Osteocyte (in vitro differentiated cells): ENCODE results near the gene BPNT1. TPM values are rescaled to one million over a fixed set of nuclear protein-coding genes. Genes with fewer than 3 reads are reported as not detected.
"Not testable (repeated sequence)": the region's sequence is repeated elsewhere in the genome, so short reads cannot be mapped to it uniquely, and the experiment has no call there.

Experiments
- DNase-seq: peaks from one replicate; pipeline ENCODE4 v3.0.0; 2021; ENCODE audit warnings: mixed read lengths; ENCODE audit not compliant: unreplicated experiment; ENCODE audit errors: extremely low spot score
- H3K27ac Mint-ChIP-seq: one replicate; pipeline ENCODE4 v1.8.0; 2021; ENCODE audit warnings: mild to moderate bottlenecking, mixed read lengths; ENCODE audit not compliant: unreplicated experiment
- H3K27me3 Mint-ChIP-seq: one replicate; pipeline ENCODE4 v1.8.0; 2021; ENCODE audit warnings: mixed read lengths; ENCODE audit not compliant: unreplicated experiment
- H3K36me3 Mint-ChIP-seq: one replicate; pipeline ENCODE4 v1.8.0; 2021; ENCODE audit warnings: mixed read lengths; ENCODE audit not compliant: unreplicated experiment
- H3K4me1 Mint-ChIP-seq: one replicate; pipeline ENCODE4 v1.8.0; 2021; ENCODE audit warnings: mixed read lengths; ENCODE audit not compliant: unreplicated experiment
- H3K4me3 Mint-ChIP-seq: one replicate; pipeline ENCODE4 v1.8.0; 2021; ENCODE audit warnings: mild to moderate bottlenecking, moderate library complexity, mixed read lengths; ENCODE audit not compliant: unreplicated experiment
- H3K9me3 Mint-ChIP-seq: one replicate; pipeline ENCODE4 v1.8.0; 2021; ENCODE audit warnings: mixed read lengths; ENCODE audit not compliant: unreplicated experiment
- total RNA-seq: library from RNA; stranded (reverse); gene quantifications from 2 replicates; pipeline ENCODE4 v1.2.1, GENCODE V29; 2021
- TF ChIP-seq, protein P1 (sequence below): fragments of 200-600 bp; sonication (generic); IDR thresholded peaks from 2 replicates; pipeline ENCODE4 v1.5.0; 2021; ENCODE audit warnings: antibody characterized with exemption, mild to moderate bottlenecking, moderate library complexity

BPNT1 gene
- total RNA-seq, 1 donor from 2014 or later: 24.6 TPM

- peaks cover 22% of the 10 kb centered on the region for H3K4me1 Mint-ChIP-seq
- H3K27me3 Mint-ChIP-seq: no peaks in the 10 kb centered on the region
- DNase-seq: no peak
- peaks cover 14% of the 10 kb centered on the region for H3K36me3 Mint-ChIP-seq
- H3K4me3 Mint-ChIP-seq: no peak overlapping the region
- H3K9me3 Mint-ChIP-seq: no peaks in the 10 kb centered on the region
- TF ChIP-seq, protein P1, sequence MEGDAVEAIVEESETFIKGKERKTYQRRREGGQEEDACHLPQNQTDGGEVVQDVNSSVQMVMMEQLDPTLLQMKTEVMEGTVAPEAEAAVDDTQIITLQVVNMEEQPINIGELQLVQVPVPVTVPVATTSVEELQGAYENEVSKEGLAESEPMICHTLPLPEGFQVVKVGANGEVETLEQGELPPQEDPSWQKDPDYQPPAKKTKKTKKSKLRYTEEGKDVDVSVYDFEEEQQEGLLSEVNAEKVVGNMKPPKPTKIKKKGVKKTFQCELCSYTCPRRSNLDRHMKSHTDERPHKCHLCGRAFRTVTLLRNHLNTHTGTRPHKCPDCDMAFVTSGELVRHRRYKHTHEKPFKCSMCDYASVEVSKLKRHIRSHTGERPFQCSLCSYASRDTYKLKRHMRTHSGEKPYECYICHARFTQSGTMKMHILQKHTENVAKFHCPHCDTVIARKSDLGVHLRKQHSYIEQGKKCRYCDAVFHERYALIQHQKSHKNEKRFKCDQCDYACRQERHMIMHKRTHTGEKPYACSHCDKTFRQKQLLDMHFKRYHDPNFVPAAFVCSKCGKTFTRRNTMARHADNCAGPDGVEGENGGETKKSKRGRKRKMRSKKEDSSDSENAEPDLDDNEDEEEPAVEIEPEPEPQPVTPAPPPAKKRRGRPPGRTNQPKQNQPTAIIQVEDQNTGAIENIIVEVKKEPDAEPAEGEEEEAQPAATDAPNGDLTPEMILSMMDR: no peak
- no peak overlapping the region for H3K27ac Mint-ChIP-seq
These were observed 3.9 kb upstream of the BPNT1 start for GRCh38 chr1:220093361-220094015.

GRCh38 chr1:220092694-220093093, 3.1 kb upstream of the BPNT1 start:
- peaks cover 10% of the 10 kb centered on the region for H3K36me3 Mint-ChIP-seq
- H3K9me3 Mint-ChIP-seq: no peaks in the 10 kb centered on the region
- TF ChIP-seq, protein P1: no peak
- H3K4me1 Mint-ChIP-seq: peaks cover 20% of the 10 kb centered on the region
- H3K27ac Mint-ChIP-seq: no peak overlapping the region
- DNase-seq: no peak
- no peak overlapping the region for H3K4me3 Mint-ChIP-seq
- H3K27me3 Mint-ChIP-seq: no peaks in the 10 kb centered on the region

DNA sequence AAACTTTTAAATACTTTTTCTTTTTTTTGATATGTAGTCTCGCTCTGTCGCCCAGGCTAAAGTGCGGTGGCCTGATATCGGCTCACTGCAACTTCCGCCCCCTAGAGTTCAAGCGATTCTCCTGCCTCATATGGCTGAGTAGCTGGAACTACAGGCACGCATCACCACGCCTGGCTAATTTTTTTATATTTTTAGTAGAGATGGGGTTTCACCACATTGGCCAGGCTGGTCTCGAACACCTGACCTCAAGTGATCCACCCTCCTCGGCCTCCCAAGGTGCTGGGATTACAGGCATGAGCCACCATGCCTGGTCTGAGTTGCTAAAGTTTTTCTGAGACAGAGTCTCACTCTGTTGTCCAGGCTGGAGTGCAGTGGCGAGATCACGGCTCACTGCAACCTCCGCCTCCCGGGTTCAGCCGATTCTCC, 3.3 kb downstream of the BPNT1 start:
- H3K4me3 Mint-ChIP-seq, H3K27ac Mint-ChIP-seq, H3K27me3 Mint-ChIP-seq, DNase-seq, H3K36me3 Mint-ChIP-seq, H3K9me3 Mint-ChIP-seq: not testable (repeated sequence)
- peaks cover 10% of the 10 kb centered on the region for H3K4me1 Mint-ChIP-seq
- TF ChIP-seq, protein P1: peak; percentile 11

GRCh38 chr1:220084460-220084859, 5.1 kb downstream of the BPNT1 start:
- no peak for DNase-seq
- H3K9me3 Mint-ChIP-seq: no peaks in the 10 kb centered on the region
- H3K4me3 Mint-ChIP-seq: no peak overlapping the region
- H3K36me3 Mint-ChIP-seq: peaks cover 19% of the 10 kb centered on the region
- no peaks in the 10 kb centered on the region for H3K27me3 Mint-ChIP-seq
- H3K27ac Mint-ChIP-seq: no peak overlapping the region
- TF ChIP-seq, protein P1: no peak
- H3K4me1 Mint-ChIP-seq: peaks cover 6% of the 10 kb centered on the region

DNA sequence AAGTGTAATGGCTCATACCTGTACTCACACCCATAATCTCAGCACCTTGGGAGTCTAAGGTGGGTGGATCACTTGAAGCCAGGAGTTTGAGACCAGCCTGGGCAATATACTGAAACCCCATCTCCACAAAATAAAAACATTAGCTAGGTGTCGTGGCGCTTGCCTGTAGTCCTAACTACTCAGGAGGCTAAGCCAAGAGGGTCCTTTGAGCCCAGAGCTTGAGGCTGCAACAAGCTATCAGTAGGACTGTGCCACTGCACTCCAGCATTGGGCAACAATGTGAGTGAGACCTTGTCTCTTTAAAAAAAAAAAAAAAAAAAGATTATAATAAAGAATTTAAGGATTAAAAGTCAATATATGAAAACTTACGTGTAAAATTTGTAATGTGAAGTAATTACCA, 11.7 kb downstream of the BPNT1 start:
- Mint-ChIP-seq H3K9me3 (no peaks in the 10 kb centered on the region), H3K27ac (no peak overlapping the region), H3K4me3 (no peak overlapping the region), H3K27me3 (no peaks in the 10 kb centered on the region), H3K4me1 (no peaks in the 10 kb centered on the region), H3K36me3 (peaks cover 18% of the 10 kb centered on the region)
- TF ChIP-seq, protein P1: no peak
- DNase-seq: no peak
